K562 (cell line): ENCODE results near the gene HNRNPDL. TPM values are rescaled to one million over a fixed set of nuclear protein-coding genes. Genes with fewer than 3 reads are reported as not detected.

Experiments used
- CTBP1 ChIP-seq: fragments of 450-650 bp; IDR thresholded peaks from 2 replicates; pipeline ENCODE4 v1.6.1; 2016; ENCODE audit warnings: borderline replicate concordance
- DMBX1 ChIP-seq: fragments of 250-450 bp; sonication (Bioruptor Pico); IDR thresholded peaks from 2 replicates; pipeline ENCODE4 v1.8.0; 2022; ENCODE audit warnings: inconsistent platforms, mild to moderate bottlenecking, moderate library complexity, borderline replicate concordance
- E2F1 ChIP-seq: sonication (generic); formaldehyde crosslinking; IDR thresholded peaks from 2 replicates; pipeline ENCODE4 v1.8.1; 2023; ENCODE audit warnings: mild to moderate bottlenecking, missing genetic modification reagents, moderate library complexity
- ERF ChIP-seq: fragments of 450-650 bp; formaldehyde crosslinking; IDR thresholded peaks from 2 replicates; pipeline ENCODE4 v1.4.0; 2020; ENCODE audit warnings: mild to moderate bottlenecking, mixed read lengths
- HEY1 ChIP-seq: fragments of 250-450 bp; sonication (Bioruptor Pico); IDR thresholded peaks from 2 replicates; pipeline ENCODE4 v1.5.0; 2020; ENCODE audit warnings: mild to moderate bottlenecking, moderate library complexity, borderline replicate concordance
- ILF3 ChIP-seq: fragments of 450-650 bp; IDR thresholded peaks from 2 replicates; pipeline ENCODE4 v1.6.1; 2018; ENCODE audit warnings: antibody characterized with exemption, mild to moderate bottlenecking, moderate library complexity, borderline replicate concordance
- ILK ChIP-seq: fragments of 450-650 bp; IDR thresholded peaks from 2 replicates; pipeline ENCODE4 v1.6.1; 2016; ENCODE audit warnings: missing genetic modification characterization, low read depth, mild to moderate bottlenecking, missing compliant biosample characterization, moderate library complexity, borderline replicate concordance
- KDM5B ChIP-seq: fragments of 200-600 bp; sonication (generic); IDR thresholded peaks from 2 replicates; pipeline ENCODE4 v1.6.1; 2012; ENCODE audit warnings: low read depth, mild to moderate bottlenecking, moderate library complexity, low read length, control low read depth, inconsistent platforms; ENCODE audit not compliant: insufficient replicate concordance
- NR3C1 ChIP-seq: sonication (generic); formaldehyde crosslinking; IDR thresholded peaks from 2 replicates; pipeline ENCODE4 v1.8.1; 2022; ENCODE audit warnings: missing genetic modification reagents
- PCBP2 ChIP-seq: fragments of 200-400 bp; formaldehyde crosslinking; IDR thresholded peaks from 2 replicates; pipeline ENCODE4 v1.6.1; 2018; ENCODE audit warnings: low read length, low read depth, mild to moderate bottlenecking, moderate library complexity; ENCODE audit not compliant: poor library complexity, severe bottlenecking
- RBM15 ChIP-seq: fragments of 200-400 bp; formaldehyde crosslinking; IDR thresholded peaks from 2 replicates; pipeline ENCODE4 v1.6.1; 2018; ENCODE audit warnings: mild to moderate bottlenecking, low read length, moderate library complexity; ENCODE audit not compliant: insufficient read depth
- SFPQ ChIP-seq: fragments of 200-400 bp; formaldehyde crosslinking; IDR thresholded peaks from 2 replicates; pipeline ENCODE4 v1.6.1; 2017; ENCODE audit warnings: mild to moderate bottlenecking, low read depth, low read length, moderate library complexity
- STAT5A ChIP-seq: IDR thresholded peaks from 2 replicates; pipeline ENCODE4 v1.6.1; 2012; ENCODE audit warnings: low read length, inconsistent platforms, borderline replicate concordance
- WHSC1 ChIP-seq: IDR thresholded peaks from one replicate; pipeline ENCODE4 v1.6.1; 2012; ENCODE audit warnings: low read length, control low read depth, inconsistent platforms
- ZFX ChIP-seq: sonication (generic); formaldehyde crosslinking; IDR thresholded peaks from 2 replicates; pipeline ENCODE4 v1.8.0; 2022; ENCODE audit warnings: mild to moderate bottlenecking, missing genetic modification reagents, moderate library complexity
- ZNF184 ChIP-seq: sonication (generic); formaldehyde crosslinking; IDR thresholded peaks from 2 replicates; pipeline ENCODE4 v1.5.0; 2020; ENCODE audit warnings: missing genetic modification reagents
- ZNF3 ChIP-seq: fragments of 250-450 bp; sonication (Bioruptor Pico); IDR thresholded peaks from 2 replicates; pipeline ENCODE4 v1.5.0; 2021; ENCODE audit warnings: mild to moderate bottlenecking, moderate library complexity
- ZNF57 ChIP-seq: fragments of 450-650 bp; formaldehyde crosslinking; IDR thresholded peaks from 2 replicates; pipeline ENCODE4 v1.4.0; 2020; ENCODE audit warnings: mild to moderate bottlenecking, moderate library complexity
- polyA plus RNA-seq, 8 experiments: library from polyadenylated mRNA; depleted of rRNA in 4 of 8; stranded (reverse) in 5 of 8; unstranded in 3 of 8; fragments of >200 nt; fragmentation: Nextera tagmentation in 2 of 8; fragmentation: Illumina TruSeq in 1 of 8; extraction: Ambion mirVana in 2 of 8; extraction: Trizol in 1 of 8; gene quantifications; 2 replicates each; pipeline versions ENCODE4 v1.2.1 to v1.2.3, GENCODE V29; 2011 to 2014; ENCODE audit warnings: inconsistent platforms in 1 of 8, missing spikeins in 1 of 8
- total RNA-seq, 7 experiments: library from RNA; depleted of rRNA in 6 of 7; stranded (reverse); fragments of >200 nt in 6 of 7; fragmentation: Illumina TruSeq in 2 of 7; extraction: Trizol in 2 of 7; gene quantifications; 2 replicates each; pipeline versions ENCODE4 v1.2.1 to v1.2.3, GENCODE V29; 2011 to 2021; ENCODE audit warnings: low replicate concordance in 1 of 7
- TF ChIP-seq, protein P1 (sequence below), 2 experiments: fragments of 250-450 bp in 1 of 2; fragments of 450-650 bp in 1 of 2; sonication (Bioruptor Pico) in 1 of 2; IDR thresholded peaks; 2 replicates each; pipeline versions ENCODE4 v1.6.1 to v1.8.0; 2016 to 2021; ENCODE audit warnings: mild to moderate bottlenecking in 2 of 2, moderate library complexity in 2 of 2, missing compliant biosample characterization in 1 of 2, missing genetic modification characterization in 1 of 2

The HNRNPDL gene
- total and polyA plus RNA-seq, 9 of the 15 experiments (the other 6 are each of a cell fraction or from before 2014, with no cell fraction given), result 243 to 652 (median 351) TPM

GRCh38 chr4:82373486-82373815, 56.8 kb downstream of the HNRNPDL start (continued):
- TF ChIP-seq ILF3, result no peak
- no peak for TF ChIP-seq CTBP1
- TF ChIP-seq KDM5B, result no peak
- TF ChIP-seq WHSC1, result no peak
- no peak for TF ChIP-seq ILK (tag)
- no peak for TF ChIP-seq ZNF3 (CRISPR knock-in tag)
- TF ChIP-seq ZFX (CRISPR knock-in tag), result peak; percentile 7; the same call in 1 of the 2 replicates
- TF ChIP-seq NR3C1, result no peak
- no peak for TF ChIP-seq ZNF184 (CRISPR knock-in tag)
- TF ChIP-seq ZNF57 (CRISPR knock-in tag), result no peak
- TF ChIP-seq ERF, result peak; percentile 69; the same call in 1 of the 2 replicates
- no peak for TF ChIP-seq SFPQ
- TF ChIP-seq, protein P1, sequence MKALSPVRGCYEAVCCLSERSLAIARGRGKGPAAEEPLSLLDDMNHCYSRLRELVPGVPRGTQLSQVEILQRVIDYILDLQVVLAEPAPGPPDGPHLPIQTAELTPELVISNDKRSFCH (CRISPR knock-in tag; IDR thresholded peaks at IDR 0.05), result no peak
- TF ChIP-seq, protein P1 (tag; IDR thresholded peaks at IDR 0.05), result no peak
- no peak for TF ChIP-seq E2F1 (CRISPR knock-in tag)
- TF ChIP-seq HEY1 (CRISPR knock-in tag), result no peak
- peak; percentile 28 for TF ChIP-seq PCBP2
- TF ChIP-seq RBM15, result no peak
- TF ChIP-seq DMBX1 (CRISPR knock-in tag), result no peak
- TF ChIP-seq STAT5A, result no peak
